ENCODE data around the gene POC1A.

DNA sequence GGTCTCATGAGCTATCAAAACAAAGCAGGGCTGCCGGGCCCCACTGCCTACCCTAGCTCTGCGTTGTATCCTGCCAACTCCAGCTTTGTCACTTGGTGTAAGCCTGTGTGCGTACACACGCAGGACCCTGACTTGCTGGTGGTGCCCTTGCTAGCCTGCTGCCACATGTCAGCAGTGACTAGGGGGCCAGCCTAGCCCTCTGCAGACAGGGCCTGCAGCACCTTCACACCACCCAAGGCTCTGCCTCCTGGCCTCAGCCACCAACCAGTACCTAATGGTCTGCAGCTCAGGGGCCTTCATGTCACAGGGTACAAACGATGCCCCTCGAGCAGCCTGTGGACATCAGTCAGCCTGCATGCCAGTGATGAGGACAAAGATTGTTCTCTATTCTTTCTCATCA is 67.8 kb downstream of the POC1A start:
- TF ChIP-seq GATA3 (IDR thresholded peaks at IDR 0.05; ENCODE audit: low read depth, low read length): no peak
- TF ChIP-seq GATA2 (IDR thresholded peaks at IDR 0.05; ENCODE audit: low read depth, low read length): no peak

Measured in SH-SY5Y (cell line).